Endodermal cell (in vitro differentiated cells): ENCODE measurements around the gene CDK3. TPM values are rescaled to one million over a fixed set of nuclear protein-coding genes. Genes with fewer than 3 reads are reported as not detected.
"Not testable (repeated sequence)": the region's sequence is repeated elsewhere in the genome, so short reads cannot be mapped to it uniquely, and the experiment has no call there.

ENCODE experiments used
- DNase-seq: peaks from one replicate; pipeline ENCODE4 v3.0.0-alpha.2; 2017
- H3K27ac ChIP-seq: 2 replicates; pipeline ENCODE4 v1.5.1; 2013; ENCODE audit warnings: mild to moderate bottlenecking, low read depth, low read length, moderate library complexity
- H3K27me3 ChIP-seq: 2 replicates; pipeline ENCODE4 v1.6.1; 2013; ENCODE audit warnings: mild to moderate bottlenecking, low read length, moderate library complexity; ENCODE audit not compliant: insufficient read depth, control insufficient read depth, poor library complexity, severe bottlenecking
- H3K36me3 ChIP-seq: 2 replicates; pipeline ENCODE4 v1.7.0; 2013; ENCODE audit warnings: mild to moderate bottlenecking, low read length, moderate library complexity; ENCODE audit not compliant: control insufficient read depth, insufficient read depth
- H3K4me1 ChIP-seq: one replicate; pipeline ENCODE4 v1.7.0; 2013; ENCODE audit warnings: low read length; ENCODE audit not compliant: control insufficient read depth, insufficient read depth
- H3K4me3 ChIP-seq: 2 replicates; pipeline ENCODE4 v1.5.1; 2013; ENCODE audit warnings: mild to moderate bottlenecking, low read length, moderate library complexity
- H3K9ac ChIP-seq: 2 replicates; pipeline ENCODE4 v1.6.1; 2013; ENCODE audit warnings: mild to moderate bottlenecking, low read length, moderate library complexity; ENCODE audit not compliant: poor library complexity, severe bottlenecking; ENCODE audit errors: extremely low read depth
- H3K9me3 ChIP-seq: 2 replicates; pipeline ENCODE4 v1.6.1; 2013; ENCODE audit warnings: mild to moderate bottlenecking, low read length, moderate library complexity; ENCODE audit not compliant: control insufficient read depth
- H3K27ac Mint-ChIP-seq: 2 replicates; pipeline ENCODE4 v1.8.0; 2020; ENCODE audit warnings: mixed read lengths
- H3K27me3 Mint-ChIP-seq: 2 replicates; pipeline ENCODE4 v1.8.0; 2021; ENCODE audit warnings: mild to moderate bottlenecking, mixed read lengths; ENCODE audit not compliant: insufficient read depth
- H3K36me3 Mint-ChIP-seq: 2 replicates; pipeline ENCODE4 v1.8.0; 2020; ENCODE audit warnings: low read depth, mixed read lengths
- H3K4me1 Mint-ChIP-seq: 2 replicates; pipeline ENCODE4 v1.8.0; 2020; ENCODE audit warnings: mixed read lengths
- H3K4me3 Mint-ChIP-seq: 2 replicates; pipeline ENCODE4 v1.8.0; 2020; ENCODE audit warnings: mild to moderate bottlenecking, moderate library complexity, mixed read lengths
- H3K9me3 Mint-ChIP-seq: 2 replicates; pipeline ENCODE4 v1.8.0; 2020; ENCODE audit warnings: mild to moderate bottlenecking, mixed read lengths
- WGBS, 2 experiments: methylation state at CpG; one replicate each; pipeline versions ENCODE4 v1.1.5 to v1.1.7; 2013; ENCODE audit warnings: missing lambda C conversion rate in 2 of 2, mixed read lengths in 1 of 2; ENCODE audit not compliant: insufficient coverage in 1 of 2, insufficient read length in 1 of 2; 5-methylcytosine and 5-hydroxymethylcytosine counted together
- total RNA-seq, 2 donors: library from RNA; stranded (reverse); fragmentation: NEBNext Ultra II Directional in 1 of 2; extraction: Animal tissue kit (Norgen Biotek cat#: 25700) in 1 of 2; gene quantifications; 2 replicates in 1 of 2; 3 replicates in 1 of 2; pipeline ENCODE4 v1.2.1, GENCODE V29; 2021
- TF ChIP-seq, protein P1 (sequence below): fragments of 200-600 bp; sonication (generic); conservative IDR thresholded peaks from 2 replicates; pipeline ENCODE4 v1.5.0; 2021; ENCODE audit warnings: antibody characterized with exemption, mild to moderate bottlenecking

CDK3 gene
- total RNA-seq, 2 donors from 2014 or later, result 7.3 to 11.7 TPM

DNA sequence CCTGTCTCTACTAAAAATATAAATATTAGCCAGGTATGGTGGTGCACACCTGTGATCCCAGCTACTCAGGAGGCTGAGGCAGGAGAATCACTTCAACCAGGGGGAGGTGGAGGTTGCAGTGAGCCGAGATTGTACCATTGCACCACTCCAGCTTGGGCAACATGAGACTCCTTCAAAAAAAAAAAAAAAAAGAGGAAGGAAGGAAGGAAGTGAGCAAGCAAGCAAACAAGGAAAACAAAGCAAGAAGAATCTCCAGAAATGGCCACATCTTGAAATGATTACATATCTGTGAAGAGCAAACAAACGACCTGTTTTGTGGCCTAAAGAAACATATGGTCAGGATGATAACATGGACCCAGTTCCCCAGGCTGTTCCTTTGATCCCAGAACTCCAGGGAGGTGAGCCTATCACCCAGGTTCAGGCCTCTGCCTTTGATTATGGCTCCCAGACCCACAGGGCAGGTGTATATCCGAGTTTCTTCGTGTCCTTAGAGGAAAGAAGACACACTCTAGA, 30.6 kb upstream of the CDK3 start:
- H3K27ac Mint-ChIP-seq, result no peak overlapping the region
- Histone ChIP-seq H3K9me3 (no peaks in the 10 kb centered on the region), H3K4me1 (no peaks in the 10 kb centered on the region), H3K27ac (no peak overlapping the region), H3K27me3 (no peaks in the 10 kb centered on the region), H3K9ac (no peak overlapping the region), H3K36me3 (peaks cover 65% of the 10 kb centered on the region), H3K4me3 (no peak overlapping the region)
- H3K9me3 Mint-ChIP-seq, result no peaks in the 10 kb centered on the region
- no peaks in the 10 kb centered on the region for H3K27me3 Mint-ChIP-seq
- H3K4me3 Mint-ChIP-seq, result no peak overlapping the region
- peaks cover 53% of the 10 kb centered on the region for H3K36me3 Mint-ChIP-seq
- no peak for DNase-seq
- TF ChIP-seq, protein P1, sequence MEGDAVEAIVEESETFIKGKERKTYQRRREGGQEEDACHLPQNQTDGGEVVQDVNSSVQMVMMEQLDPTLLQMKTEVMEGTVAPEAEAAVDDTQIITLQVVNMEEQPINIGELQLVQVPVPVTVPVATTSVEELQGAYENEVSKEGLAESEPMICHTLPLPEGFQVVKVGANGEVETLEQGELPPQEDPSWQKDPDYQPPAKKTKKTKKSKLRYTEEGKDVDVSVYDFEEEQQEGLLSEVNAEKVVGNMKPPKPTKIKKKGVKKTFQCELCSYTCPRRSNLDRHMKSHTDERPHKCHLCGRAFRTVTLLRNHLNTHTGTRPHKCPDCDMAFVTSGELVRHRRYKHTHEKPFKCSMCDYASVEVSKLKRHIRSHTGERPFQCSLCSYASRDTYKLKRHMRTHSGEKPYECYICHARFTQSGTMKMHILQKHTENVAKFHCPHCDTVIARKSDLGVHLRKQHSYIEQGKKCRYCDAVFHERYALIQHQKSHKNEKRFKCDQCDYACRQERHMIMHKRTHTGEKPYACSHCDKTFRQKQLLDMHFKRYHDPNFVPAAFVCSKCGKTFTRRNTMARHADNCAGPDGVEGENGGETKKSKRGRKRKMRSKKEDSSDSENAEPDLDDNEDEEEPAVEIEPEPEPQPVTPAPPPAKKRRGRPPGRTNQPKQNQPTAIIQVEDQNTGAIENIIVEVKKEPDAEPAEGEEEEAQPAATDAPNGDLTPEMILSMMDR, result no peak
- 95 to 96% methylated on average over 4 of the region's 4 CpGs for WGBS, 2 experiments
- H3K4me1 Mint-ChIP-seq, result peaks cover 4% of the 10 kb centered on the region

DNA sequence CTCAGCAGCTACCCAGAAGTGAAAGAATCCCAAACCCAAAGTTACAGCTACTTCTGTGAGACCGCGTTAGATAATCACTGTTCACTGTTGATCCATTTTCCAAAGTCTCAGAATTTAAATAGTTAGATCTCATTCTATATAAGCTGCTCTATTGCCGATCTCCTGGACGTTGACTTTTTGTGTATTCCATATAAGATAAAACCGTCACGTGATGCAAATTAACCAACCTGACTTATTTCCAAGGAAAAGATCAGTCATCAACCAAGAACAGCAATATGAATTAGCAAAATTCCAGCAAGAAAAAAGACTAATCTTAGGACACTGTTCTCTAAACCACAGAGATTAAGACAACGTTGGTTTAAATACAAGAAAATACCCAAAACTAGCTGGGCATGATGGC, 30.0 kb upstream of the CDK3 start:
- Mint-ChIP-seq H3K9me3 (no peaks in the 10 kb centered on the region), H3K4me1 (peaks cover 4% of the 10 kb centered on the region), H3K36me3 (peaks cover 50% of the 10 kb centered on the region), H3K27ac (peak overlapping the region; percentile 33), H3K4me3 (no peak overlapping the region), H3K27me3 (no peaks in the 10 kb centered on the region)
- Histone ChIP-seq H3K27me3 (no peaks in the 10 kb centered on the region), H3K36me3 (peaks cover 66% of the 10 kb centered on the region), H3K27ac (no peak overlapping the region), H3K4me3 (no peak overlapping the region), H3K9me3 (no peaks in the 10 kb centered on the region), H3K4me1 (no peaks in the 10 kb centered on the region), H3K9ac (no peak overlapping the region)
- no peak for DNase-seq
- TF ChIP-seq, protein P1, result no peak
- 93 to 94% methylated on average over 7 of the region's 7 CpGs for WGBS, 2 experiments

DNA sequence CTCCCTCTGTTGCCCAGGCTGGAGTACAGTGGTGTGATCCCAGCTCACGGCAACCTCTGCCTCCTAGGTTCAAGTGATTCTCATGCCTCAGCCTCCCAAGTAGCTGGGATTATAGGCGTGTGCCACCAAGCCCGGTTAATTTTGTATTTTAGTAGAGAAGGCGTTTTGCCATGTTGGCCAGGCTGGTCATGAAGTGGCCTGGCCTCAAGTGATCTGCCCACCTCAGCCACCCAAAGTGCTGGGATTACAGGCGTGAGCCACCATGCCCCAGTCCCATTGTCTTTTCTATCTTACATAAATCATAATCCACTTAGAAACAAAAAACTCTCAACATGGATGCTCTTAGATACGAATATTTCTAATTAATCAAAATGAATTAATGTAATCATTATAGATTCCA, 25.5 kb upstream of the CDK3 start:
- not testable (repeated sequence) for H3K9me3 Mint-ChIP-seq, H3K27me3 ChIP-seq, DNase-seq, H3K27me3 Mint-ChIP-seq, H3K27ac Mint-ChIP-seq, H3K4me1 ChIP-seq, H3K9me3 ChIP-seq, H3K9ac ChIP-seq, H3K27ac ChIP-seq, H3K4me3 Mint-ChIP-seq
- WGBS, 2 experiments, result 96 to 98% methylated on average over 5 to 6 of the region's 6 CpGs
- H3K4me3 ChIP-seq, result peak overlapping the region; percentile 96
- peaks cover 21% of the 10 kb centered on the region for H3K4me1 Mint-ChIP-seq
- peaks cover 51% of the 10 kb centered on the region for H3K36me3 Mint-ChIP-seq
- peaks cover 63% of the 10 kb centered on the region for H3K36me3 ChIP-seq

DNA sequence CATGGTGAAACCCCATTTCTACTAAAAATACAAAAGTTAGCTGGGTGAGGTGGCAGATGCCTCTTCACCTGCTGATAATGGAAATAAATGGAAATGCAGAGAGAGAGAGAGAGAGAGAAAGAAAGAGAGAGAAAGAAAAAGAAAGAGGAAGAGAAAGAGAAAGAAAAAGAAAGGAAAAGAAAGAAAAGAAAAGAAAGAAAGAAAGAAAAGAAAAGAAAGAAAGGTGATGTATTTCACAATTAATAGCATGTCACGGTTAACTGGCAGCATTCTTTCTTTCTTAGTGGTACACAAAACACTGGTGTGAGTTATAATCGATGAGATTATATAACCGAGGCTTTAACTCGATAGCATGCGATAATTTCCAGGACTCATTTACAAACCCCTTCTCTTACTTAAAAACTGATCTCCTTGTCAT, 24.9 kb upstream of the CDK3 start:
- Mint-ChIP-seq H3K27me3 (no peaks in the 10 kb centered on the region), H3K27ac (no peak overlapping the region), H3K4me1 (peaks cover 20% of the 10 kb centered on the region), H3K4me3 (peak overlapping the region; percentile 96), H3K9me3 (no peaks in the 10 kb centered on the region), H3K36me3 (peaks cover 47% of the 10 kb centered on the region)
- Histone ChIP-seq H3K27me3 (no peaks in the 10 kb centered on the region), H3K9ac (no peak overlapping the region), H3K9me3 (no peaks in the 10 kb centered on the region), H3K4me3 (peak overlapping the region; percentile 96), H3K4me1 (peaks cover 1% of the 10 kb centered on the region), H3K36me3 (peaks cover 58% of the 10 kb centered on the region), H3K27ac (no peak overlapping the region)
- TF ChIP-seq, protein P1, result no peak
- no peak for DNase-seq
- 96 to 100% methylated on average over 3 to 5 of the region's 5 CpGs for WGBS, 2 experiments
